Dendritic cell treated with granulocyte-macrophage colony-stimulating factor and Interleukin-4, amounts not matched to agents 40 ng/mL and 50 ng/mL, for 4 days (primary cell): ENCODE results near the gene SPRN.
"Not testable (repeated sequence)": the region's sequence is repeated elsewhere in the genome, so short reads cannot be mapped to it uniquely, and the experiment has no call there.

Experiments used
- H3K27ac Mint-ChIP-seq: one replicate; pipeline ENCODE4 v1.8.0; 2022; ENCODE audit warnings: mild to moderate bottlenecking, mixed read lengths
- H3K27me3 Mint-ChIP-seq: one replicate; pipeline ENCODE4 v1.8.0; 2022; ENCODE audit warnings: mild to moderate bottlenecking, mixed read lengths
- H3K36me3 Mint-ChIP-seq: one replicate; pipeline ENCODE4 v1.8.0; 2022; ENCODE audit warnings: low read depth, mixed read lengths
- H3K4me1 Mint-ChIP-seq: one replicate; pipeline ENCODE4 v1.8.0; 2022; ENCODE audit warnings: low read depth, mixed read lengths
- H3K4me3 Mint-ChIP-seq: one replicate; pipeline ENCODE4 v1.8.0; 2022; ENCODE audit warnings: mild to moderate bottlenecking, moderate library complexity, mixed read lengths
- H3K9me3 Mint-ChIP-seq: one replicate; pipeline ENCODE4 v1.8.0; 2022; ENCODE audit warnings: mixed read lengths
- intact Hi-C: fragments of 100-400 bp; cut with micrococcal nuclease; formaldehyde crosslinking; loops from one replicate; pipeline ENCODE4 v1.15.0; 2022

The SPRN gene

DNA sequence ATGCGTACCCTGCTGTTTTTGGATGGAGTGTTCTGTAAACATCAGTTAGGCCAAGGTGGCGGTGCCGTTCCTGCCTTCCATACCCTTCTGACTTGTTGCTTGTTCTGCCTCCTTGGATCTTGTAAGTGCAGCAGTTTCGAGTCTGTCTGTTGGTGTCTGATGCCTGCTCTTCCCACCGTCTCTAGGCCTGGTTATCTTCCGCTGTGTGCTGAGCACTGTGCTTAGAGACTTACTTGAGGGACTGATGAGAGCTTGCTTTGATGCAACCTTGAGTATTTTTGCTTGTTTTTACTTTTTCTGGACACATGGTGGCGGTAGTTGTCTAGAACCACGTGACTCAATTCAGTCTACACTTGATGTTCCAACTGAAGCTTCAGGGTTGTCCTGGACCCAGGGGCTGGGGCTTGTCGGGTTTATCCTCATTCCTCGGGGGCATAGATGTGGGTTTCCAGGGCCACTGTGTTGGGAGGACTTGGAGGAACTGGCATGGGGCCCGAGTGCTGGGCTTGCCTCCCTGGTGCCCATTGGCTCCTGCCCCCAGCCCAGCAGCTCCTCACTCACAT is 14.4 kb upstream of the SPRN start:
- H3K9me3 Mint-ChIP-seq: no peaks in the 10 kb centered on the region
- H3K27ac Mint-ChIP-seq: no peak overlapping the region
- no peak overlapping the region for H3K4me3 Mint-ChIP-seq
- H3K36me3 Mint-ChIP-seq: no peaks in the 10 kb centered on the region
- intact Hi-C loops: no loop called here
- H3K27me3 Mint-ChIP-seq: peaks cover 12% of the 10 kb centered on the region
- H3K4me1 Mint-ChIP-seq: peaks cover 11% of the 10 kb centered on the region

DNA sequence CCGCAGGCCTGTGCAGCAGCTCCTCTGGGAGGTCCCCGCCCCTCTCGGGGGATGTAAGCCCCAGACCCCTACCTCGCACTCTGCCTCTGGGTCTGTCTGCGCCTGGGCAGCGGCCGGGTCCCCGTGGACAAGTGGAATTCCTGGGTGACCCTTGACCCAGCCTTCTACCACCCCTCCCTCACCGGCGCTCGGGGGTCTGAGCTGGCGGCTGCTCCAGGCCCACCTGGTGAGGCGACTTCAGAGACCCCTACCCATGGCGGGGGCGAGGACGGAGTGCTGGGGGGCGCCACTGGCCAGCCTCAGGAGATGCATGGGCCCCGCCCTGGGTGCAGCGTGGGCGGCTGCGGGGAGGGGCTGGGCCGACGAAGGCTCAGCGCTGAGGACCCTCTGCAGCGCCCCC is 8.4 kb upstream of the SPRN start:
- H3K9me3 Mint-ChIP-seq, H3K4me3 Mint-ChIP-seq, H3K27ac Mint-ChIP-seq, H3K4me1 Mint-ChIP-seq, H3K36me3 Mint-ChIP-seq, intact Hi-C loops: not testable (repeated sequence)
- peaks cover 17% of the 10 kb centered on the region for H3K27me3 Mint-ChIP-seq

DNA sequence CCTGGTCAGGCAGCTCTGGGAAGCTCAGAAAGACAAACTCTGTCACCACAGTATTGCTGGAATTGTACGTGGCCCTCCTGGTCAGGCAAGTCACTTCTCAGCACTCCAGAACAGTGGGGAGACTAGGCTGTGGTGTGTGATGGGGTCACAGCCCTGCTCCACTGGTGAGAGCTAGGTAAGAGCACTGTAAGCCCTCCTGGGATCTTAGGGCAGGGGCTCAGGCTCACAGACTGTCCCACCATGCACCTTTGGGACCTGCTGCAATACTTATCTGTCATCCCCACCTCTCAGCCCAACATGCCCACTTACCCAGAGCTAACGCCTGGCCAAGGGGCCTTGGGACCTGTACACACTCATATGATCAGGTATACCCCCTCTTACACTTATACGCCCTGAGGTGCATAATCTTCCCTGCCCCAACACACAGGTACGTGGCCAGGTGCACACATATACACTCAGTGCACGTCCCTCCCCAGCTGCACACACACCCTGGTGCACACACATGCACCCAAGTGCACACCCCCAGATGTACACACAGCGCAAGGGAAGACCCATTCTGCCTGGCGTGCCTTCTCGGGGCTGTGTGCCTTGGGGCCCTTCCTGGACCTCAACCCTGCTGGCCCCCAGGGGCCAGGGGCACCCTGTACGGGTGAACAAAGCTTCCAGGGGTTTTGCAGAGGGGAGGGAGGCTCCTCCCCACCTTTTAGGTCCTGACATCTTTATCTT is 7.6 kb upstream of the SPRN start:
- H3K36me3 Mint-ChIP-seq, intact Hi-C loops, H3K4me3 Mint-ChIP-seq, H3K9me3 Mint-ChIP-seq, H3K4me1 Mint-ChIP-seq, H3K27ac Mint-ChIP-seq: not testable (repeated sequence)
- H3K27me3 Mint-ChIP-seq: peaks cover 15% of the 10 kb centered on the region

DNA sequence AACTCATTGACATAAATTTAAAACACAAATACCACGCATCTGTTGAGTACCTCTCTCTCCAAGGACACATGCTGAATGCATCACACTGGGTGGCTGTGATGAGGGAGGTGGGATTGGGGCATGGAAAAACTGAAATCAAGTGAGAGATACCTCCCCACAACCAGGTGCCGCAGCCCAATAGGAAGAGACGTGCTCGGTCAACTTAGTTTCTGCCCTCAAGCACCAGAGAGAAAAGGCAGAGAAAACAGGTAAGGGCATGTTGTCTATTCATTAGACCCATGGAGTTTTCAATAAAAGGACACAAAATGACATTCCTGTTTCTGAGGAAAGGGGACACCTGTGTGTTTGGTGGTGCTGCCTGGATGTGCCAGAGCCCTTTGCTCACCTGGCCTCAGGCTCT is 5.1 kb upstream of the SPRN start:
- H3K4me3 Mint-ChIP-seq, H3K27me3 Mint-ChIP-seq, intact Hi-C loops, H3K4me1 Mint-ChIP-seq, H3K36me3 Mint-ChIP-seq, H3K27ac Mint-ChIP-seq, H3K9me3 Mint-ChIP-seq: not testable (repeated sequence)

DNA sequence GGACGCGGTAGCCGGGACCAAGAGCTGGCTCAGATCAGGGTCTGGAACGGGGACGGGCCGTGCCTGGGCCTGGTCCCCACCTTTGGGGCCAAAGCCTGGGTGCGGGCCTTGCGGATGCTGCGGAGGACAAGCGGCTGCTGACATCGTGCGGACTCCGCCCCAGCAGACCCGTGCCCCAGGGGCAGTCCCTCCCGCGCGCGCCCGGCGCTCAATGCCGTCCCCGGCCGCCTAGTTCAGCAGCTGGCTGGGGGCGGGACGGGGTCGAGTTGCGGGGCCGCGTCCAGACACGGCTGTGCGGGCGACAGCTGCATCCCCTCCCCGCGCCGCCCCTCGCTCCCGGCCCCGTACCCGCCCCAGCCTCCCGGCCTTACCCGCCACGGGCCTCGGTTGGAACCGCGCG is 323 bp downstream of the SPRN start:
- intact Hi-C loops, H3K9me3 Mint-ChIP-seq, H3K27ac Mint-ChIP-seq, H3K4me3 Mint-ChIP-seq, H3K4me1 Mint-ChIP-seq: not testable (repeated sequence)
- peaks cover 23% of the 10 kb centered on the region for H3K36me3 Mint-ChIP-seq
- H3K27me3 Mint-ChIP-seq: peaks cover 31% of the 10 kb centered on the region

DNA sequence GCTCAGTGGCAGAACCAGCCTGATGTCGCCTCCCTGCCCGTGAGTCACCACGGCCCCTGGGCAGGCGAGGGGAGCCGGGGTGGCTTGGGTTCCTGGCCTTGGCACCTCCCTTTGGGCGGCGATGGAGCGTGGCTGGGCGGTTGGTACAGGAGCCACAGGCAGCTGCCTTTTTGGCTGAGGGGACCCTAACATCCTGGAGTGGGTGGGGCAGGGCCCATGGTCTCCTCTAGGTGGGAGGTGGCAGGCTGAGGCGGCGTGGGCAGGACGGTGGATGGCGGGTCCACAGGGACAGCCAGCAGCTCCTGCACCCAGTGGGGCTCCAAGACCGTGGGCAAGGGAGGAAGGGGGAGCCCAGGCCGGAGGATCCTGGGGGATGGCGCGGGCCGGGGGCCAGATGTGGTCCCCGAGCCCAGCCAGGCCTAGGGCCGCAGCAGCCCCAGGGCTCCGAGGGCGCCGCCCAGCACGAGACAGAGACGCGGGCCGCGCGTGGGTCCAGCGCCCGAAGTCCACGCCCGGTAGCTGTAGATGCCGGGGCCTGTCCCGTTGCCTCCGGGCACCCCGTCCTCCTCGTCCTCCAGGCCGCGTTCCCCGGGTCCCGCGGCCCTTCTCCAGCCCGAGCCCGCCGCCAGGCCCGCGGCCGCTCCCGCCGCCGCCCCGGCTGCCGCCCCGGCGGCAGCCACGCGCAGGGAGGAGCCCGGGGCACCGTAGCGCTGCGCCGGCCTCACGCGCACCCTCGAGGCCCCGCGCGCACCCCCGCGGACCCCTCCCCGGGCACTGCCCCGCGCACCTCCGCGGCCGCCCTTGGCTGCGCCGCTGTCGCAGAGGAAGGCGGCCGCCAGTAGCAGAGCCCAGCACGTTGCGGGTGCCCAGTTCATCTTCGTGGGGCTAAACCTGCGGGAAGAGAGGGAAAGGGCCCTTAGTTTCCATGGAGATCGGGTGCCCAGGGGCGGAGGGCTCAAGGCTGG is 1.3 kb downstream of the SPRN start:
- Mint-ChIP-seq H3K27ac (no peak overlapping the region), H3K4me1 (peaks cover 8% of the 10 kb centered on the region), H3K4me3 (no peak overlapping the region), H3K36me3 (peaks cover 33% of the 10 kb centered on the region), H3K27me3 (peaks cover 31% of the 10 kb centered on the region), H3K9me3 (no peaks in the 10 kb centered on the region)
- intact Hi-C loops: no loop called here

DNA sequence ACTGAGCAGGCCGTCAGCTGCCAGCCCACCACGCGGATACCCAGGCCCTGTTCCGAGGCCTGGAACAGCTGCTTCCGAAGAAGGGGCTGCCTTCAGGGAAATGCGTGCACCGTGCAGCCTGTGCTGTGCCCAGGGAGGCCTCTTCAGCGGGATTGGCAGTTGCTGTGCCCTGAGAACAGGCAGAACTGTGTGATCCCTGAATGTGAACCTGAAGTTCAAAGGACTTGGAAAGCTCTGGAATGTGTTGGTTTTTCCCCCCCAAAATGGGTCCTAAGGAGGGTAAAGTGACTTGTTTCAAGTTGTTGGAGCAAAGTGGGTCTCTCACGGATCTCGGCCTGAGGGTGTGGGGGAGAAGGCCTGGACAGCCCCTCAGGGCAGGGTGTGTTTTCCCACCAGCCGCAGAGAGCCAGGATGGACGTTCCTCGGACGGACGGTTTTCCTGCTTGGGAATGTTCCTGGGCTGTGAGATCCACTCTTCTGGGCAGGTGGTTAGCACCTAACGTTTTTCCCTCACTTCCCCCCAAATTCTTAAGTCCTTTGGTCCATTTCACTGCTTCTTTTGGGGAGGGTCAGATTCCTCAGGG is 2.1 kb downstream of the SPRN start:
- H3K4me3 Mint-ChIP-seq: no peak overlapping the region
- peaks cover 31% of the 10 kb centered on the region for H3K27me3 Mint-ChIP-seq
- no peak overlapping the region for H3K27ac Mint-ChIP-seq
- intact Hi-C loops: no loop called here
- H3K36me3 Mint-ChIP-seq: peaks cover 38% of the 10 kb centered on the region
- H3K4me1 Mint-ChIP-seq: peaks cover 8% of the 10 kb centered on the region
- no peaks in the 10 kb centered on the region for H3K9me3 Mint-ChIP-seq

DNA sequence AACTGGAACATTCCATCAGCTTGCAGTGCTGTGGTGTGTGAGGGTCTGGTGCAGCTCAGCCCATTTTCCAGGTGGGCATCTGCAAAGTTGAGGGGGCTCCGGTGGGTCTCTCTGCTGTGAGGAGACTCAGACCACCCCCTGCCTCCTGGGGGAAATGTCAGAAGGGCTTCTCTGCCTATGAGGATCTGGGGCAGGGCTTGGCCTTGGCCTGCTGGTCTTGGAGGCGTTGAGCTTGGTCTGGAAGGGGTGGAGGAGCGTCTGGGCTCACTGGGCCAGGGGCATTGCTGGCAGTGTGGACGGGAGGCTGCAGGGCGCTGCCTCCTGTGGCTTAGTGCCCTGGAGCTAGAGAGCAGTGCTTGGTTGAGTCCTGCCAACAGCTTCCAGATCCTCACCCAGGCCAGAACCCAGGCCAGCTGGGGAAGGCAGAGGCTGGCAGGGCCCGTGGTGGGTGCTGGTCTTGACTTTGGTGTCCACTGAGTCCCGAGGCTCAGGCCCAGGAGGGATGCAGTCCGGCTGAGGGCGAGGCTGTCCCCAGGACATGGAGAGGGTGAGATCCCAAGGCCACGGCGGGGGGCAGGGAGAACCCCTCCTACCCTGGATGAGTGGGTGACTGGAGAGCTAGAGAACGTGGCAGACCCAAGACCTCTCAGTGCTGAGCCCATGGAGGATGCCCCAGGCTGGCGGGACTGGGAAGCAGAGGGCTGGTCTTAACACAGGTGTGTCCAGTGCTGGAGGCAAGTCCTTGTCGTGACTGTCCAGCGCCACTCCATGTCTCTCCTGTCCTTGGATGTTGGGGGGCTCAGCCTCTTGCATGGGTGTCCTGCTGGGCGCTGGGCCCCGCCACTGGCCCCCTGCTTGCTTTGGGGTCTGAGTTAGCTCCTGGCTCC is 2.8 kb downstream of the SPRN start:
- Mint-ChIP-seq H3K4me1 (peaks cover 8% of the 10 kb centered on the region), H3K27me3 (peaks cover 31% of the 10 kb centered on the region), H3K36me3 (peaks cover 38% of the 10 kb centered on the region), H3K4me3 (no peak overlapping the region), H3K9me3 (no peaks in the 10 kb centered on the region), H3K27ac (no peak overlapping the region)
- intact Hi-C loops: no loop called here

DNA sequence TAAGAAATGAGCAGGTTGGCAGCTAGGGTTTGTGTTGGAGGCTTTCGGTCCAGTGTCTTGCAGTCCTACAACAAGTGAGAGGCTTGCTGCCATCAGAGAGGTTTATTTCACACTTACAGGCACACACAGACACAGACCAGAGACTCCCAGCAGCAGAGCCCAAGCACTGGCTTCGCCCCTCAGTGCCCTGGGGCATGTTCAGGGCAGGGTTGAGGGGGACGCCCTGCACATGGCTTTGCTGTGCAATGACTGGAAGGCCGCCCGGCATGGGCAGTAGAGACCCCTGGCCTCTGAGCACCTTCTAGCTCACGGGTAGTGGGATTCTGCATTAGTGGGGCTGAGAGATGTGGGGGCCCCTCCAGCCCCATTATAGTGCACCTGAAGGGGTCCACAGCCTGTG is 3.8 kb downstream of the SPRN start:
- Mint-ChIP-seq H3K27me3 (peaks cover 31% of the 10 kb centered on the region), H3K9me3 (peaks cover 5% of the 10 kb centered on the region), H3K36me3 (peaks cover 45% of the 10 kb centered on the region), H3K4me3 (no peak overlapping the region), H3K4me1 (peaks cover 8% of the 10 kb centered on the region), H3K27ac (no peak overlapping the region)
- intact Hi-C loops: no loop called here

DNA sequence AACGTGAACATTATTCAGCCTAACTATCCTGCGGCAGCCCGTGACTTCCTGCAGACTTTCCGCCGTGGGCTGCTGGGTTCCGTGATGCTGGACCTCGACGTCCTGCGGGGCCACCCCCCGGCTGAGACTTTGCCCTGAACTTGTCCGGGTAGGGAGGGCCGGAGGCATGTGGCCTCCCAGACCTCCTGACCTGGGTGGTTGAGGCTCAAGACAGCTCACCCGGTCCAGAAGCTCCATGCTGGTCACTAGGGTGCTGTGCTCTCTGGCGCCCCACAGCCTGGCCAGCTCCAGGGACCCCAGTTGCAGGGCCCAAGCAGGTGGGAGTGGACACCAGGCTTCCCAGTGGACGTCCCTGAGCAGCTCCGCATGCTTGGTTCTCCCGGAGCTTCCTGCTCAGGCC is 4.4 kb downstream of the SPRN start:
- intact Hi-C loops: no loop called here
- peaks cover 8% of the 10 kb centered on the region for H3K4me1 Mint-ChIP-seq
- peaks cover 30% of the 10 kb centered on the region for H3K27me3 Mint-ChIP-seq
- no peak overlapping the region for H3K27ac Mint-ChIP-seq
- H3K36me3 Mint-ChIP-seq: peaks cover 51% of the 10 kb centered on the region
- H3K9me3 Mint-ChIP-seq: peaks cover 10% of the 10 kb centered on the region
- no peak overlapping the region for H3K4me3 Mint-ChIP-seq

DNA sequence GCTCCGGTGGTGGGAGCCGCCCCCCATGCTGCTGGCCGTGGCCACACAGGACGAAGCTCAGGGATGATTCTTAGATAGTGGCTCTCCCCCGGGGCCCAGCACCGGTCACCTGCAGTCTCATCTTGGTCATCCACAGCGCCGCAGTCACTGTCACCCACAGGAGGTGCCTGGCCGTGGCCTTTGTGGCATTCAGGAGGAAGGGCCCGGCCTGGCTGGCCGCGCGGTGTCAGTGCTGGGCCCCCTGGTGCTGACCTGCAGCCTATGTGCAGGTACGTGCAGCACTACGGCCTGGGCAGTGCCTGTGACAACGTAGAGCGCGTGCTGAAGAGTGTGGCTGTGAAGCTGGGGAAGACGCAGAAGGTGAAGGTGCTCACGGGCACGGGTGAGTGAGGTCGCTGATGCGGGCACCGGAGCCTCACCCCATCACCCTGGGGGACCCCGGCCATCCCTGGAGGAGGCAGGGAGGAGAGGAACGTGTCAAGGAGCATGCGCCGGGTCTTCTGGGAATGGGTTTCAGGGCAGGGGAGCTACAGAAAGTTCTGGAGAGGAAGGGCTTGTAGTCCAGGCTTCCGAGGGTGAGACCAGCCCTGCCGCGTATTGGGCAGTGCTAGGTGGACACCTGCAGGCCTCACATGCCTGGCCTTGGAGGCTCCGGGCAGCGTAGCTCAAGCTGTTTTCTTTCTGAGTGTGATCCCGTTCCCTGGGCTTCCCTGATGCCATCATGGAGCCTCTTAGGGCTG is 5.0 kb downstream of the SPRN start:
- H3K4me3 Mint-ChIP-seq: no peak overlapping the region
- peaks cover 29% of the 10 kb centered on the region for H3K27me3 Mint-ChIP-seq
- intact Hi-C loops: no loop called here
- peaks cover 17% of the 10 kb centered on the region for H3K9me3 Mint-ChIP-seq
- H3K27ac Mint-ChIP-seq: no peak overlapping the region
- H3K36me3 Mint-ChIP-seq: peaks cover 57% of the 10 kb centered on the region
- peaks cover 8% of the 10 kb centered on the region for H3K4me1 Mint-ChIP-seq

DNA sequence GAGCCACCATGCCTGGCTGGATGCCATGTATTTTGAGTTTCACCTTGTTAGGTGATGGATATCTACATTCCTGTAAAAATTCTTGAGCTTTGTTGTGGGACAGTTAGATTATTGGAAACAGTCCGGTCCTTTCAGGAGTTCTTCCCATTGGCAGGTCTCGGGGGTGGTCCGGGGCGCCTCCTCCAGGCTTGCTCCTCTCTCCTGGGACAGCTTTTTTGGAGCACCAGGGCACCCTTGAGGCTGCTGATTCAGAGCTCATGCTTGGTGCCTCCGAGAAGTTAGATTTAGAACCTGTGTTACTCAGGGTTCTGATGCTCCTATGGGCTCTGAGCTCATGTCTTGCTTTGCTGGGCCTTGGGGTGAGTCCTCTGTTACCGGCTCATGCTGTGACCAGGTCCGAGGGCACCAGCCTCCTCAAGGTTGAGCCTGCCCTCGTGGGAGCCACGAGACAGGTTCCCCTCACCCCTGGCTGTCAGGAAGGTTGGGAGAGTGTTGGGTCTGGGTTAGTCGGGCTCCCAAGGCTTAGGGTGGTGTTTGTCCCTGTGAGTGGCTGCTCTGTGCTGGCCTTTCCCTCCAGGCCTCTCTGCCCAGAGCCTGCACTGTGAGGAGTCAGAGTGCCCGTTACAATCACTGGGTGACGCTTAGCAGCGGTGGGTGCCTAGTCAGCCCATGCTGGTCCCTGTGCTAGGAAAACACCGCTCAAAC is 6.0 kb downstream of the SPRN start:
- peaks cover 67% of the 10 kb centered on the region for H3K36me3 Mint-ChIP-seq
- H3K4me3 Mint-ChIP-seq: no peak overlapping the region
- H3K27me3 Mint-ChIP-seq: peaks cover 26% of the 10 kb centered on the region
- intact Hi-C loops: no loop called here
- H3K27ac Mint-ChIP-seq: no peak overlapping the region
- peaks cover 8% of the 10 kb centered on the region for H3K4me1 Mint-ChIP-seq
- H3K9me3 Mint-ChIP-seq: peaks cover 24% of the 10 kb centered on the region
